ENCODE results near the gene IRF2BP2. TPM values are rescaled to one million over a fixed set of nuclear protein-coding genes. Genes with fewer than 3 reads are reported as not detected.

IRF2BP2 gene
- total and polyA plus RNA-seq, 10 of the 15 experiments (the other 5 are each of a cell fraction or from before 2014, with no cell fraction given): 7.5 to 114 (median 52.3) TPM

GRCh38 chr1:234593109-234593508, 16.9 kb downstream of the IRF2BP2 start (continued):
- TF ChIP-seq, protein P1, sequence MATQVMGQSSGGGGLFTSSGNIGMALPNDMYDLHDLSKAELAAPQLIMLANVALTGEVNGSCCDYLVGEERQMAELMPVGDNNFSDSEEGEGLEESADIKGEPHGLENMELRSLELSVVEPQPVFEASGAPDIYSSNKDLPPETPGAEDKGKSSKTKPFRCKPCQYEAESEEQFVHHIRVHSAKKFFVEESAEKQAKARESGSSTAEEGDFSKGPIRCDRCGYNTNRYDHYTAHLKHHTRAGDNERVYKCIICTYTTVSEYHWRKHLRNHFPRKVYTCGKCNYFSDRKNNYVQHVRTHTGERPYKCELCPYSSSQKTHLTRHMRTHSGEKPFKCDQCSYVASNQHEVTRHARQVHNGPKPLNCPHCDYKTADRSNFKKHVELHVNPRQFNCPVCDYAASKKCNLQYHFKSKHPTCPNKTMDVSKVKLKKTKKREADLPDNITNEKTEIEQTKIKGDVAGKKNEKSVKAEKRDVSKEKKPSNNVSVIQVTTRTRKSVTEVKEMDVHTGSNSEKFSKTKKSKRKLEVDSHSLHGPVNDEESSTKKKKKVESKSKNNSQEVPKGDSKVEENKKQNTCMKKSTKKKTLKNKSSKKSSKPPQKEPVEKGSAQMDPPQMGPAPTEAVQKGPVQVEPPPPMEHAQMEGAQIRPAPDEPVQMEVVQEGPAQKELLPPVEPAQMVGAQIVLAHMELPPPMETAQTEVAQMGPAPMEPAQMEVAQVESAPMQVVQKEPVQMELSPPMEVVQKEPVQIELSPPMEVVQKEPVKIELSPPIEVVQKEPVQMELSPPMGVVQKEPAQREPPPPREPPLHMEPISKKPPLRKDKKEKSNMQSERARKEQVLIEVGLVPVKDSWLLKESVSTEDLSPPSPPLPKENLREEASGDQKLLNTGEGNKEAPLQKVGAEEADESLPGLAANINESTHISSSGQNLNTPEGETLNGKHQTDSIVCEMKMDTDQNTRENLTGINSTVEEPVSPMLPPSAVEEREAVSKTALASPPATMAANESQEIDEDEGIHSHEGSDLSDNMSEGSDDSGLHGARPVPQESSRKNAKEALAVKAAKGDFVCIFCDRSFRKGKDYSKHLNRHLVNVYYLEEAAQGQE (IDR thresholded peaks at IDR 0.05; ENCODE audit: low read depth, low read length): no peak
- TF ChIP-seq E4F1 (IDR thresholded peaks at IDR 0.05; ENCODE audit: borderline replicate concordance, partially characterized antibody) (no peak), ZBTB33 (IDR thresholded peaks at IDR 0.05) (no peak)
